ENCODE results near the gene ZBP1.

ZBP1 gene

GRCh38 chr20:57619051-57619831 is 985 bp downstream of the ZBP1 start:
- peak in 1 of 2 donors; percentile 46 for DNase-seq (ENCODE audit: low read depth in 1 of 2, low spot score in 1 of 2)

GRCh38 chr20:57618764-57619050 is 1.5 kb downstream of the ZBP1 start:
- no peak for DNase-seq (ENCODE audit: low read depth in 1 of 2, low spot score in 1 of 2)

GRCh38 chr20:57618091-57618763 is 2.0 kb downstream of the ZBP1 start:
- no peak for DNase-seq (ENCODE audit: low read depth in 1 of 2, low spot score in 1 of 2)

- DNase-seq (ENCODE audit: low read depth in 1 of 2, low spot score in 1 of 2), result no peak
These were observed 3.0 kb downstream of the ZBP1 start for GRCh38 chr20:57617079-57617795.

GRCh38 chr20:57616143-57616951 is 3.9 kb downstream of the ZBP1 start:
- DNase-seq (ENCODE audit: low read depth in 1 of 2, low spot score in 1 of 2), result no peak

- no peak for DNase-seq (ENCODE audit: low read depth in 1 of 2, low spot score in 1 of 2)
These were observed 4.8 kb downstream of the ZBP1 start for GRCh38 chr20:57615445-57615811.

GRCh38 chr20:57614490-57615444 is 5.5 kb downstream of the ZBP1 start:
- no peak for DNase-seq (ENCODE audit: low read depth in 1 of 2, low spot score in 1 of 2)

- no peak for DNase-seq (ENCODE audit: low read depth in 1 of 2, low spot score in 1 of 2)
These were observed 6.7 kb downstream of the ZBP1 start for GRCh38 chr20:57613481-57613921.

GRCh38 chr20:57612916-57613315 is 7.3 kb downstream of the ZBP1 start:
- no peak for DNase-seq (ENCODE audit: low read depth in 1 of 2, low spot score in 1 of 2)

GRCh38 chr20:57612436-57612835 is 7.8 kb downstream of the ZBP1 start:
- DNase-seq (ENCODE audit: low read depth in 1 of 2, low spot score in 1 of 2), result no peak

- no peak for DNase-seq (ENCODE audit: low read depth in 1 of 2, low spot score in 1 of 2)
These were observed 8.5 kb downstream of the ZBP1 start for GRCh38 chr20:57611586-57612311.

GRCh38 chr20:57610261-57610952 is 9.8 kb downstream of the ZBP1 start:
- no peak for DNase-seq (ENCODE audit: low read depth in 1 of 2, low spot score in 1 of 2)

GRCh38 chr20:57609842-57610167 is 10.4 kb downstream of the ZBP1 start:
- no peak for DNase-seq (ENCODE audit: low read depth in 1 of 2, low spot score in 1 of 2)

- no peak for DNase-seq (ENCODE audit: low read depth in 1 of 2, low spot score in 1 of 2)
These were observed 11.0 kb downstream of the ZBP1 start for GRCh38 chr20:57609086-57609841.

GRCh38 chr20:57608516-57608915 is 11.7 kb downstream of the ZBP1 start:
- DNase-seq (ENCODE audit: low read depth in 1 of 2, low spot score in 1 of 2), result no peak

- no peak for DNase-seq (ENCODE audit: low read depth in 1 of 2, low spot score in 1 of 2)
These were observed 14.3 kb downstream of the ZBP1 start for GRCh38 chr20:57605878-57606277.

- DNase-seq (ENCODE audit: low read depth in 1 of 2, low spot score in 1 of 2), result no peak
These were observed 15.2 kb downstream of the ZBP1 start for GRCh38 chr20:57605045-57605444.

- no peak for DNase-seq (ENCODE audit: low read depth in 1 of 2, low spot score in 1 of 2)
These were observed 17.1 kb downstream of the ZBP1 start for GRCh38 chr20:57603120-57603519.

All from stimulated activated CD4-positive, alpha-beta T cell treated with anti-CD3 and anti-CD28 coated beads, Interleukin-15, amount 100 ng/mL, for 1 hour (primary cell).